Measurements from ENCODE around the gene CFAP251.

The CFAP251 gene

GRCh38 chr12:121949648-121950397 is 31.4 kb downstream of the CFAP251 start:
- DNase-seq: no peak

GRCh38 chr12:121953117-121953692 is 34.8 kb downstream of the CFAP251 start:
- DNase-seq: no peak

GRCh38 chr12:121953695-121954094 is 35.3 kb downstream of the CFAP251 start:
- DNase-seq: no peak

GRCh38 chr12:121955258-121956237 is 37.2 kb downstream of the CFAP251 start:
- DNase-seq: no peak

GRCh38 chr12:121957861-121958515 is 39.6 kb downstream of the CFAP251 start:
- DNase-seq: no peak

GRCh38 chr12:121958541-121959240 is 40.3 kb downstream of the CFAP251 start:
- DNase-seq: no peak

- DNase-seq: no peak
Measured at GRCh38 chr12:121960541-121960940, 42.1 kb downstream of the CFAP251 start.

- DNase-seq: no peak
Measured at GRCh38 chr12:121961195-121961879, 42.9 kb downstream of the CFAP251 start.

- DNase-seq: no peak
Measured at GRCh38 chr12:121963341-121964018, 45.1 kb downstream of the CFAP251 start.

GRCh38 chr12:121964813-121965643 is 46.6 kb downstream of the CFAP251 start:
- no peak for DNase-seq

GRCh38 chr12:121966959-121967358 is 48.6 kb downstream of the CFAP251 start:
- no peak for DNase-seq

- no peak for DNase-seq
Measured at GRCh38 chr12:121968876-121969275, 50.5 kb downstream of the CFAP251 start.

- no peak for DNase-seq
Measured at GRCh38 chr12:121969726-121970125, 51.3 kb downstream of the CFAP251 start.

GRCh38 chr12:121970581-121971300 is 52.3 kb downstream of the CFAP251 start:
- no peak for DNase-seq

GRCh38 chr12:121974026-121974985 is 55.9 kb downstream of the CFAP251 start:
- no peak for DNase-seq

- no peak for DNase-seq
Measured at GRCh38 chr12:121975021-121975420, 56.6 kb downstream of the CFAP251 start.

- DNase-seq: no peak
Measured at GRCh38 chr12:121976950-121977349, 58.6 kb downstream of the CFAP251 start.

Data from stimulated activated naive CD4-positive, alpha-beta T cell (primary cell).